HAP-1 (cell line): ENCODE data around the gene SELENOT.
"Not testable (repeated sequence)": the region's sequence is repeated elsewhere in the genome, so short reads cannot be mapped to it uniquely, and the experiment has no call there.

ENCODE experiments used
- DNase-seq, 2 experiments: peaks; one replicate each; pipeline ENCODE4 v3.0.0-alpha.2; 2016 to 2020; ENCODE audit warnings: low spot score in 2 of 2
- H3K27me3 ChIP-seq: fragments of 250-450 bp; sonication (Bioruptor Pico); 2 replicates; pipeline ENCODE4 v1.5.1; 2020; ENCODE audit warnings: low read depth, mild to moderate bottlenecking, moderate library complexity
- H3K36me3 ChIP-seq: fragments of 250-450 bp; sonication (Bioruptor Pico); replicated peaks from 2 replicates; pipeline ENCODE4 v1.5.1; 2020; ENCODE audit warnings: mild to moderate bottlenecking
- H3K4me1 ChIP-seq: fragments of 250-450 bp; sonication (Bioruptor Pico); 2 replicates; pipeline ENCODE4 v1.5.1; 2020; ENCODE audit warnings: mild to moderate bottlenecking
- H3K4me3 ChIP-seq: fragments of 250-450 bp; sonication (Bioruptor Pico); 2 replicates; pipeline ENCODE4 v1.5.1; 2020; ENCODE audit warnings: mild to moderate bottlenecking, moderate library complexity
- H3K9me3 ChIP-seq: fragments of 250-450 bp; sonication (Bioruptor Pico); 2 replicates; pipeline ENCODE4 v1.5.1; 2020; ENCODE audit warnings: mild to moderate bottlenecking, moderate library complexity
- in situ Hi-C: fragments of 300-500 bp; cut with MboI; formaldehyde crosslinking; loops from 3 replicates; pipeline ENCODE4 v1.14.3; 2020; ENCODE audit warnings: low sequenced_read_pairs, inconsistent platforms, mixed read lengths

The SELENOT gene

DNA sequence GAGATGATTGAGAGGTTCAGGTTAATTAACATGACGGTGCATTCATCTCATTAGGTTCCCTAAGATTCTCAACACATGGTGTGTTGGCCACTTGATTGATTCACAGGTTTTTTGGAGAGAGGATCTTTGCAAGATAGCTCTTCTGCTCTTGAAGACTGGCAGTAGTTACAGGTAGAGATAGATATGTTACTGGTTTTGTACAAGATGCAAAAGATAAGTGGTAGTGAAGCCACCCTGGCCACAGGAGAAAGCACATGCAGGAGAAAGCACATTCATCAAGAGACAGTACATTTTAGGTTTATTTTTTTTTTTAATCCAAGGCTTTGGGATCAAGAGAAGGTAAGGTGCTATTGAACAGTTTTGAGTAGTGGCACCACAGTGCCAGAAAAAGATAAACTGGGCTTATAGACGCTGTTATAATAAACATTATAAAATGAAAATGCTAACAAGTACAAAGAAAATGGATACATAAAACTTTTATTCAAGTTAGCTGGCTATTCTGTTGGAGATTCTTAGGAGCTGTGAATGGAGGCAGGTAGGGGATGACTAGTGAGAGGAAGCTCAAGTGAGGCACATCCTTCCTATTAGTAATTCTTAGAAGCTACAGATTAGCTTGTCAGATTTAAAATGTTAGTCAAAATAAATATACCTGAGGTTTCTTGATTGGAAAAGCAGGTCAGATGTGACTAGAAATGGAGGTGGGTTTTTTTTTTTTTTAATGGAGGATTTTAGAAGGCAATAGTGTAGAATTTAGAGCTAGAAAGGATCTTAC lies 10.8 kb downstream of the SELENOT start:
- Histone ChIP-seq H3K4me1 (no peaks in the 10 kb centered on the region; the same call in 1 of the 2 replicates), H3K36me3 (peaks cover 12% of the 10 kb centered on the region), H3K27me3 (no peaks in the 10 kb centered on the region), H3K9me3 (no peaks in the 10 kb centered on the region), H3K4me3 (no peak overlapping the region)
- in situ Hi-C loops = no loop called here
- no peak for DNase-seq

DNA sequence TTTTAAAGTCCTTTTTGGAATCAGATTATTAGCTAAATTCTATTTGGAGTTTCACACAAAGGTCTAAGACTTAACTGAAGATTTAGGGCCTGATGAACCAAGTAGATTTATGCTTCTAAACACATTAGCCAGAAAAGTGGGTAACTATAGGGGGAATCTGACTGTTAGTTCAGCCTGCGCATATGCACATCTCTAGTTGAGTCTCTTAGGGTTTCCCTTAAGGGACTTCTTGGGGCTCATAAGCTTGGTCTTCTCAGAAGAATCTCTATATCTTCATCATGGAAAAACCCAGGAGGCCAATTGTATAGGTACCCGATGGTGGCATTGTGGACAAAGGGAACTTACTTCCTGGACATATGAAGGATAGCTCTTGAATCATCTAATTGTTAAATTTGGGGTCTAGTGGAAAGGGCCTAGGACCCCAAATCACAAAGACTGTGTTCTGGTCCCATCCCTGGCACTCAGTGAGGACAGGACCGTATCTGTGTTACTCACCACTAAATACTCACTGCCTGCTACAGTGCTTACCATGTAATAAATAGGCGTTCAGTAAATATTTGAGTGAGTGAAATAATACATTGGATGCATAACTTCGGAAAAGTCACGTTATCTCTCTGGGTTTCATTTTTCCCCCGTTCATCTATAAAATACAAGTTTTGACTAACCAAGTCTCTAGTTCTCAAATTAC lies 17.0 kb downstream of the SELENOT start:
- no peak overlapping the region for H3K4me3 ChIP-seq
- peaks cover 9% of the 10 kb centered on the region for H3K36me3 ChIP-seq
- in situ Hi-C loops = no loop called here
- DNase-seq = no peak
- no peaks in the 10 kb centered on the region for H3K9me3 ChIP-seq
- H3K27me3 ChIP-seq = no peaks in the 10 kb centered on the region
- H3K4me1 ChIP-seq = peaks cover 6% of the 10 kb centered on the region; the same call in 1 of the 2 replicates

DNA sequence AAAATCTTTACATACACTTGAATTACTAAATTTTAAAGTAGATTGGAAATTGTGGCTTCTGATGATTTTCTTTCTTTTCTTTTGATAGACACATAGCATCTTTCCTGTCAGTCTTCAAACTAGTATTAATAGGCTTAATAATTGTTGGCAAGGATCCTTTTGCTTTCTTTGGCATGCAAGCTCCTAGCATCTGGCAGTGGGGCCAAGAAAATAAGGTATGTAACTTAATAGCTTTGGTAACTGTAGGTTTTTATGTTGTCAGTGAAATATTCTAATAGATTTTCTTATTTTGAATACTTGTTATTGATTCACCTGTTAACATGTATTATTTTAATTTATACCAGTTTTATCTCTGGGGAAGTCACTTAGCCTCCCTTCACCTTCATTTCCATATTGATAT lies 19.8 kb downstream of the SELENOT start:
- H3K4me1 ChIP-seq, DNase-seq, in situ Hi-C loops, H3K4me3 ChIP-seq, H3K27me3 ChIP-seq, H3K9me3 ChIP-seq: not testable (repeated sequence)
- H3K36me3 ChIP-seq = peaks cover 31% of the 10 kb centered on the region

DNA sequence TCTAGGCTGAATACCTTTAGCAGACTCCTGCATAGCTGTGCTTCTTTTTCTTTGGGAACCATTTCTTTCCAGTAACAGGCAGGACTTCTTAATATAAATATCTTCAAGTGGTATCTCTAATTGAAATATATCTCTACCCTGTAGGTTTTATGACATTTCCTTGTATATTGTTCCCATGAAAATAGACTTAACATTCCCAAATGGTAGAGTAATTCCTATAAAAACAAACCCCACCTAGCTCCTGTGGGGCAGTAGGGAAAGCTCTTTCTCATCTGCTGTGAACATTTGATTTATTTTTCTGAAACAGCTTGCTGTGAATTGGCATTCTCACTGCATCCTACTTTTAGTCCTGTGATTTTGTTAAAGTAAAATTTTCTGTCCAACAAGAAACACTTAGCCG lies 20.8 kb downstream of the SELENOT start:
- in situ Hi-C loops = no loop called here
- peaks cover 10% of the 10 kb centered on the region for H3K4me1 ChIP-seq
- no peak overlapping the region for H3K4me3 ChIP-seq
- peaks cover 31% of the 10 kb centered on the region for H3K36me3 ChIP-seq
- H3K27me3 ChIP-seq = no peaks in the 10 kb centered on the region
- no peak for DNase-seq
- no peaks in the 10 kb centered on the region for H3K9me3 ChIP-seq

DNA sequence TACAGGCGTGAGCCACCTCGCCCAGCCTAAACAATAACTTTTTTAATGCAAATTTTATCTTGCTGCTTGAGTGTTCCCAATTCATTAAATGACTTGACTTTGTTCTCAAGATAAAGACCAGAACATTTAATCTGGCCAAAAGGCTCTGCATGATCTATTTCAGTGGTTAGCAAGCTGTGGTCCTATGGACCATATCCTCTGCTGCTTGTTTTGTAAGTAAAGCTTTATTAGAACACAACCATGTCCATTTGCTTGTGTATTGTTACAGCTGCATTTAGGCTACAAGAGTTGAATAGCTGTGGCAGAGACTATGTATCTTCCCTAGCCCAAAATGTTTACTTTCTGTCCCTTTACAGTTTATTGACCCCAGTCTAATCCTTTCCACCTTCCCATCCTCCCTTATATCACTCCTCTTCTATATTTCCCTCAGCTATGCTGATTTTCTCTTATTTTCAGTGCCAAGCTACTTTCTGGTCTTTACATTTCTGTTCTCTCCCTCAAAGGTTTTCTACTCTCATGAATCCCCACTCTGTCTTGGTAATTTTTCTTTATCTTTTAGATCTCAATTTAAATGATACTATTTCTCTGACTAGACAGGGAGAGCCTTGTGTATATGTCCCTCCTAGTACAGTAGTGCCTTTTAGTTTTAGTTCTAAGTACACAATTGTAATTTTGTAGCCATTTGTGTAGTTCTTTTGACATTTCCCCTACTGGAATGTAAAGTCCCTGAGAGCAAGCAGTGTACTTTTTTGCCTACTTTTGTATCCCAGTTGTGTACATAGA lies 23.2 kb downstream of the SELENOT start:
- H3K4me1 ChIP-seq = peaks cover 10% of the 10 kb centered on the region
- DNase-seq = peak in 1 of 2 experiments; percentile 49
- H3K27me3 ChIP-seq = no peaks in the 10 kb centered on the region
- peaks cover 31% of the 10 kb centered on the region for H3K36me3 ChIP-seq
- in situ Hi-C loops = no loop called here
- H3K4me3 ChIP-seq = no peak overlapping the region
- no peaks in the 10 kb centered on the region for H3K9me3 ChIP-seq

DNA sequence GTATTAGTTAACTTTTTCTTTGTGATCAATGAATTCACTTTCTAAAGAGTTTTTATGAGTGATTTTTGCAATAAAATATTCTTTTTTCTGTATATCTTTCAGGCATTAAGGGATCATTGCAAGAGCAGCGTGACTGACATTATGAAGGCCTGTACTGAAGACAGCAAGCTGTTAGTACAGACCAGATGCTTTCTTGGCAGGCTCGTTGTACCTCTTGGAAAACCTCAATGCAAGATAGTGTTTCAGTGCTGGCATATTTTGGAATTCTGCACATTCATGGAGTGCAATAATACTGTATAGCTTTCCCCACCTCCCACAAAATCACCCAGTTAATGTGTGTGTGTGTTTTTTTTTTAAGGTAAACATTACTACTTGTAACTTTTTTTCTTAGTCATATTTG lies 24.4 kb downstream of the SELENOT start:
- no peak for DNase-seq
- Histone ChIP-seq H3K36me3 (peaks cover 31% of the 10 kb centered on the region), H3K9me3 (no peaks in the 10 kb centered on the region), H3K4me1 (peaks cover 10% of the 10 kb centered on the region), H3K27me3 (no peaks in the 10 kb centered on the region), H3K4me3 (no peak overlapping the region)
- in situ Hi-C loops = no loop called here

DNA sequence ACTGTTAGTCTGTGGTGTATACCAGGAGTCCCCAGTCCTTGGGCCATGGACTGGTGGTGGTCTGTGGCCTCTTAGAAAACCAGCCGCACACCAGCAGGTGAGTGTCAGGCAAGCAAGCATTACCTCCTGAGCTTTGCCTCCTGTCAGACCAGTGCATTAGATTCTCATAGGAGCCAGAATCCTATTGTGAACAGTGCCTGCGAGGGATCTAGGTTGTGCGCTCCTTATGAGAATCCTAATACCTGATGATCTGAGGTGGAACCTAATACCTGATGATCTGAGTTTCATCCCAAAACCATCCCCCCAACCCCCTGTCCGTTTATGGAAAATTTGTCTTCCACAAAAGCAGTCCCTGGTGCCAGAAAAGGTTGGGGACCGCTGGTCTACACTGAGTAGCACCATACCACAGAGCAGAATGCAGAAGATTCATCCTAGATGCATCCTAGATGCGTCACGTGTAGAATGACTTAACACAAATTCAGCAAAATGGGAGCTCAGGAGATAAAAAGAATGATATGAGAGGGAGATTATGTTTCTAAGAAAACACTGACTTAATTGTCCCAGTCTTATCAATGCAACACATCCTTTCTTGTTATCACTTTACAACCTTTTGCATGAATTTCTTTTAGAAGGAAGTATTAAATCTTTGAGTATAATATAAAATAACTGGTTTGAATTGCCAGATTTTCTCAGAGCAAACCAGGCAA lies 28.5 kb downstream of the SELENOT start:
- H3K9me3 ChIP-seq = no peaks in the 10 kb centered on the region
- in situ Hi-C loops = no loop called here
- no peak overlapping the region for H3K4me3 ChIP-seq
- DNase-seq = no peak
- no peaks in the 10 kb centered on the region for H3K27me3 ChIP-seq
- peaks cover 8% of the 10 kb centered on the region for H3K4me1 ChIP-seq
- H3K36me3 ChIP-seq = peaks cover 9% of the 10 kb centered on the region

DNA sequence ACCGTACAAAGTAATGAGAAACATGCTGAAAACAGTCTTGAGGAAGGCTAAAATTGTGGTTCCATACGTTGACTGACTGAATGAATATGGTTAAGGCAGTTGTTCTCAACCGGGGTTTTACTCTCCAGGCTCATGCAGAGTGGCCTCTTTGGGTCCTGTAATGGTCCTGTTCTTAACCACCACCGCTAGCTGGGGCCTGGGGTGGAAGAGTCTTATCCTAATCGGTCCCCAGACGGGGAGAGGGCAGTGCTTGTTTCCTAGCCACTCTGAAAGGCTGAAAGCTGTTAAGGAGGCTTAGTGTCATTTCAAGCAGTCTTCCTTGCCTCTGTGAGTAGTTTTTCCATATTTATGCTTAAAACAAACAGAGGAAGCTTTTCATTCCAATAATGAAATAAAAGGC lies 32.0 kb downstream of the SELENOT start:
- DNase-seq = peak in 1 of 2 experiments; percentile 46
- H3K27me3 ChIP-seq = no peaks in the 10 kb centered on the region
- in situ Hi-C loops = no loop called here
- no peak overlapping the region for H3K4me3 ChIP-seq
- H3K9me3 ChIP-seq = no peaks in the 10 kb centered on the region; the same call in 1 of the 2 replicates
- H3K36me3 ChIP-seq = no peaks in the 10 kb centered on the region; the same call in 1 of the 2 replicates
- peaks cover 8% of the 10 kb centered on the region for H3K4me1 ChIP-seq

DNA sequence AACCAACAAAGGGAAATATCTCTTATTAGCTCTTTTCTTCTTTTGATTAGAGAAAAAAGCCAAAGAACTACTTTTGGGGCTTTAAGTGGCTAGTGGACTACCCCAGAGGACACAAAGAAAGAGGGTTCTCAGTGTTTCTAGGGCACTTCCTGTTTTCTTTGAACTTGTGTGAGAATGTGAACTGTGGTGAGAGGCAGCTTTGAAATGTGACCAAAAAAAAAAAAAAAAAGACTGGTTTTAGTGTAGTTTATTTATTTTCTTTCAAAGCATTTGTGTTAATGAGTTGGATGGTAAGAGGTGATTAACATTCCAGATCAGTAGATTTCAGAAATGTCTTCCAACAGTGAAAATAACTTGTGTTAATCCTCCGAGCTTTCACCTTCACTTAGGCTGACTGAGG lies 32.4 kb downstream of the SELENOT start:
- H3K9me3 ChIP-seq = no peaks in the 10 kb centered on the region; the same call in 1 of the 2 replicates
- in situ Hi-C loops = no loop called here
- H3K27me3 ChIP-seq = no peaks in the 10 kb centered on the region
- H3K36me3 ChIP-seq = no peaks in the 10 kb centered on the region; the same call in 1 of the 2 replicates
- peaks cover 8% of the 10 kb centered on the region for H3K4me1 ChIP-seq
- H3K4me3 ChIP-seq = no peak overlapping the region
- DNase-seq = no peak

DNA sequence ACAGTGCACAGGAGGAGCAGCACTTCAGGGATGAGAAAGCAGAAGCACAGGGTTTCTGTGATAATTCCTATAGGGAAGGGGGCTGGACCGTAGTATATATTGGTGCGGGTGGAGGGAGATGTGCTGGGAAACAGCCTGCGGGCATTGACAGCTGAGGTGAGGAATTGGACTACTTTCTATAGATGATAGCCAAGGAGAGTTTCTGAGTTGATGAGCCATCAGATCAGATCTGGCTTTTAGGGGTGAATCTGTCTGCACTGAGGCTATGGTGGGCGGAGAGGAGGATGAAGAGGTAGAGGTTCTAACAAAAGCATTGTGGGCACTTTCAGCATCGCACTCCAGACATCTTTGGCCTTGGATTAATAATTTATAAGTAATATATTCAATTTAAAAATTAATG lies 33.1 kb downstream of the SELENOT start:
- no peak for DNase-seq
- Histone ChIP-seq H3K4me3 (no peak overlapping the region), H3K36me3 (no peaks in the 10 kb centered on the region; the same call in 1 of the 2 replicates), H3K9me3 (no peaks in the 10 kb centered on the region; the same call in 1 of the 2 replicates), H3K4me1 (peaks cover 8% of the 10 kb centered on the region), H3K27me3 (no peaks in the 10 kb centered on the region)
- in situ Hi-C loops = no loop called here

DNA sequence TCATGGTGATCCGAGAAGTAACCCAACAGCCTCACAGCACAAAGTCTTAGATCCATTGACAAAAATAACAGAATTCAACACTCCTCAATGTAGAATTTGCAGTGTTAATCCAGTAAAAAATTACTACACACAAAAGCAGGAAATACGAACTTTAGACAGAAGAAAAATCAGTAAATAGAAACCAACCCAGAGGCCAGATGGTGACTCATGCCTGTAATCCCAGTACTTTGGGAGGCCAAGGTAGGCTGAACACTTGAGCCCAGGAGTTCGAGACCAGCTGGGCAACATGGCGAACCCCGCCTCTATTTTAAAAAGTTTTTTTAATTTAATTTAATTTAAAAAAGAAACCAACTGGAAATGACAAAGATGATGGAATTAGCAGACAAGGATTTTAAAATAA lies 36.1 kb downstream of the SELENOT start:
- H3K4me3 ChIP-seq = no peak overlapping the region
- peaks cover 8% of the 10 kb centered on the region for H3K4me1 ChIP-seq
- H3K36me3 ChIP-seq = no peaks in the 10 kb centered on the region
- no peak for DNase-seq
- no peaks in the 10 kb centered on the region for H3K27me3 ChIP-seq
- in situ Hi-C loops = no loop called here
- H3K9me3 ChIP-seq = no peaks in the 10 kb centered on the region; the same call in 1 of the 2 replicates

DNA sequence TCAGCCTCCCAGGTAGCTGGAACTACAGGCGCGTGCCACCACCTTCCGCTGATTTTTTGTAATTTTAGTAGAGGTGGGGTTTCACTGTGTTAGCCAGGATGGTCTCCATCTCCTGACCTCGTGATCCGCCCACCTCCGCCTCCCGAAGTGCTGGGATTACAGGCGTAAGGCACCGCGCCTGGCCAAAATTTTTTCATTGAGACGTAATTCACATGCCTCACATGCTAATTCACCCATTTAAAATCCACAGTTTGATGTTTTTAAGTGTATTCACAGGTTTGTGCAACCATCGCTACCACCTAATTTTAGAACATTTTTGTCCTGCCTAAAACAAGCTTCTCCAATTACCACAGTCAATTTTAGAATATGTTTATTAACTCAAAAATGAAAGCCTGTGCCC lies 37.1 kb downstream of the SELENOT start:
- peaks cover 8% of the 10 kb centered on the region for H3K4me1 ChIP-seq
- no peak overlapping the region for H3K4me3 ChIP-seq
- in situ Hi-C loops = no loop called here
- H3K36me3 ChIP-seq = no peaks in the 10 kb centered on the region
- no peaks in the 10 kb centered on the region for H3K27me3 ChIP-seq
- DNase-seq = no peak
- H3K9me3 ChIP-seq = no peaks in the 10 kb centered on the region; the same call in 1 of the 2 replicates

DNA sequence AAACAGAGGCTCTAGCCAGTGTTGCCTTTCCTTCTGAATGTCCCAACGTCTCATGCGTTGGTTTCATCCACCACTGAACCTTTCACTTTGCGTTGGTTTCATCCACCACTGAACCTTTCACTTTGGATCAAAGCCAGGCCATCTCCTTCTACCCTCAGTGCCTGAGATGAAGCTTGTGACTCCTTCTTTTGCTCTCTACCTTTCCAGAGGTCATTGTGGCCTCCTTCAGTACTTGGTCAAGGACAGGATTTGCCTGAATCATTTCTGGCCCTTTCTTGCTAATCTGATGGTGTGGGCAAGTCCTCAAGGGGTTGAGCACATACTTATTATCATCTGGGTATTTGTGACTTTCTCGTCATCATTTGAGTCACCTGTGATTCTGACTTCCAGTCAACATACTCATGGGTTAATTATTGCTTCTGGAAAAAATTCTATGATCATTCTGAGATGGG lies 50.0 kb downstream of the SELENOT start:
- no peaks in the 10 kb centered on the region; the same call in 1 of the 2 replicates for H3K9me3 ChIP-seq
- H3K27me3 ChIP-seq = no peaks in the 10 kb centered on the region
- H3K36me3 ChIP-seq = no peaks in the 10 kb centered on the region
- DNase-seq = no peak
- H3K4me3 ChIP-seq = no peak overlapping the region
- peaks cover 1% of the 10 kb centered on the region for H3K4me1 ChIP-seq
- in situ Hi-C loops = no loop called here
